HL-60 (cell line): ENCODE data around the gene RRP1.

Experiments
- DNase-seq, 2 experiments: peaks; one replicate each; pipeline ENCODE4 v3.0.0-alpha.2; 2010 to 2020; ENCODE audit warnings: low read depth in 1 of 2, low spot score in 1 of 2
- H3K27ac ChIP-seq: fragments of 250-450 bp; sonication (Bioruptor Pico); replicated peaks from 2 replicates; pipeline ENCODE4 v1.5.1; 2020; ENCODE audit warnings: mild to moderate bottlenecking, moderate library complexity
- H3K27me3 ChIP-seq: fragments of 250-450 bp; sonication (Bioruptor Pico); 2 replicates; pipeline ENCODE4 v1.5.1; 2021; ENCODE audit warnings: mild to moderate bottlenecking, moderate library complexity; ENCODE audit not compliant: insufficient read depth, poor library complexity, severe bottlenecking
- H3K4me3 ChIP-seq: replicated peaks from 2 replicates; pipeline ENCODE4 v1.5.1; 2011; ENCODE audit warnings: mild to moderate bottlenecking, control low read depth, low read length; ENCODE audit not compliant: insufficient read depth
- CTCF ChIP-seq: IDR thresholded peaks from one replicate; pipeline ENCODE4 v1.5.1; 2011; ENCODE audit warnings: low read length, control low read depth, inconsistent platforms; ENCODE audit not compliant: insufficient read depth
- GABPA ChIP-seq: IDR thresholded peaks from 2 replicates; pipeline ENCODE4 v1.6.1; 2012; ENCODE audit warnings: low read depth
- POLR2AphosphoS5 ChIP-seq: IDR thresholded peaks from 2 replicates; pipeline ENCODE4 v1.6.1; 2012; ENCODE audit warnings: low read depth
- REST ChIP-seq: IDR thresholded peaks from 2 replicates; pipeline ENCODE4 v1.6.1; 2012; ENCODE audit warnings: low read depth; ENCODE audit not compliant: insufficient replicate concordance
- SPI1 ChIP-seq: IDR thresholded peaks from 2 replicates; pipeline ENCODE4 v1.6.1; 2012; ENCODE audit warnings: low read depth, mild to moderate bottlenecking, borderline replicate concordance

The RRP1 gene

GRCh38 chr21:43797925-43798715 lies 8.7 kb downstream of the RRP1 start:
- DNase-seq, result no peak
- Histone ChIP-seq H3K4me3 (no peak overlapping the region), H3K27ac (no peak overlapping the region), H3K27me3 (no peaks in the 10 kb centered on the region)
- TF ChIP-seq POLR2AphosphoS5, result no peak
- no peak for TF ChIP-seq GABPA

GRCh38 chr21:43799301-43799840 lies 10.0 kb downstream of the RRP1 start:
- Histone ChIP-seq H3K27me3 (no peaks in the 10 kb centered on the region), H3K4me3 (no peak overlapping the region), H3K27ac (no peak overlapping the region)
- TF ChIP-seq REST, result no peak
- no peak for TF ChIP-seq CTCF
- no peak for TF ChIP-seq SPI1
- no peak for TF ChIP-seq GABPA
- TF ChIP-seq POLR2AphosphoS5, result no peak
- no peak for DNase-seq

GRCh38 chr21:43800124-43800523 lies 10.7 kb downstream of the RRP1 start:
- no peak for TF ChIP-seq REST
- no peak for TF ChIP-seq CTCF
- TF ChIP-seq POLR2AphosphoS5, result no peak; the same call in 1 of the 2 replicates
- TF ChIP-seq GABPA, result no peak
- TF ChIP-seq SPI1, result no peak
- Histone ChIP-seq H3K27me3 (no peaks in the 10 kb centered on the region), H3K27ac (no peak overlapping the region), H3K4me3 (no peak overlapping the region)
- no peak for DNase-seq

- no peak for TF ChIP-seq POLR2AphosphoS5
- TF ChIP-seq SPI1, result no peak
- no peak for TF ChIP-seq CTCF
- no peak for TF ChIP-seq GABPA
- no peak for TF ChIP-seq REST
- Histone ChIP-seq H3K27me3 (no peaks in the 10 kb centered on the region), H3K4me3 (no peak overlapping the region), H3K27ac (no peak overlapping the region)
- no peak for DNase-seq
These were observed 11.2 kb downstream of the RRP1 start for GRCh38 chr21:43800566-43800965.
